ENCODE measurements around the gene TMEM132D.

The TMEM132D gene

DNA sequence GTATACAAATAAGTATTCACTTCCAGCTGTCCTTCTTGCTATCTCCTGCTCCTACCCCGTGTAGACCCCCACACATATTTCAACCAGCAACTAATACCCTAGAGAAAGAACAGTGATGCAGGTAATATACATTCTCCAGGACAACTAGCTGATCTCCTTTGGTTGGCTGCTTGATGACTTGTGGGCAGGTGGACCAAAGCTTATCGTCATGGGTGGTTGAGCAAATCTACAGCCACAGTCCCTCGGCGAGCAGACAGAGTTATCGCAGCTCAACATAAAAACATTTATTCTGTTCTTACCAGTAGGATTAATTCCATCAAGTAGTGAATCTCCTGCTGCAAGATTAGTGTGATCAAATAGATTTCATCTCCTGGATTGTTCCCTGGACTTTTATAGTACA, 314.3 kb downstream of the TMEM132D start:
- Histone ChIP-seq H3K27me3 (ENCODE audit: low read length) (no peaks in the 10 kb centered on the region), H4K20me1 (ENCODE audit: low read depth, low read length) (no peaks in the 10 kb centered on the region), H3K9me2 (replicated peaks; ENCODE audit: insufficient read depth, low read length) (no peaks in the 10 kb centered on the region), H3K79me2 (ENCODE audit: insufficient read depth, low read length) (no peaks in the 10 kb centered on the region), H3K36me3 (ENCODE audit: low read length) (no peaks in the 10 kb centered on the region), H2AFZ (ENCODE audit: low read depth, low read length, severe bottlenecking) (no peak overlapping the region), H3F3A (ENCODE audit: insufficient read depth) (no peaks in the 10 kb centered on the region), H3K9ac (ENCODE audit: low read length) (no peak overlapping the region), H3K4me2 (ENCODE audit: low read depth, low read length, poor library complexity, severe bottlenecking) (no peak overlapping the region), H3K27ac (ENCODE audit: low read depth, low read length) (no peak overlapping the region), H3K4me3 (ENCODE audit: insufficient read depth, low read length, poor library complexity, severe bottlenecking) (no peak overlapping the region), H3K9me3 (ENCODE audit: insufficient read depth, low read length) (no peaks in the 10 kb centered on the region)
- TF ChIP-seq, protein P1, sequence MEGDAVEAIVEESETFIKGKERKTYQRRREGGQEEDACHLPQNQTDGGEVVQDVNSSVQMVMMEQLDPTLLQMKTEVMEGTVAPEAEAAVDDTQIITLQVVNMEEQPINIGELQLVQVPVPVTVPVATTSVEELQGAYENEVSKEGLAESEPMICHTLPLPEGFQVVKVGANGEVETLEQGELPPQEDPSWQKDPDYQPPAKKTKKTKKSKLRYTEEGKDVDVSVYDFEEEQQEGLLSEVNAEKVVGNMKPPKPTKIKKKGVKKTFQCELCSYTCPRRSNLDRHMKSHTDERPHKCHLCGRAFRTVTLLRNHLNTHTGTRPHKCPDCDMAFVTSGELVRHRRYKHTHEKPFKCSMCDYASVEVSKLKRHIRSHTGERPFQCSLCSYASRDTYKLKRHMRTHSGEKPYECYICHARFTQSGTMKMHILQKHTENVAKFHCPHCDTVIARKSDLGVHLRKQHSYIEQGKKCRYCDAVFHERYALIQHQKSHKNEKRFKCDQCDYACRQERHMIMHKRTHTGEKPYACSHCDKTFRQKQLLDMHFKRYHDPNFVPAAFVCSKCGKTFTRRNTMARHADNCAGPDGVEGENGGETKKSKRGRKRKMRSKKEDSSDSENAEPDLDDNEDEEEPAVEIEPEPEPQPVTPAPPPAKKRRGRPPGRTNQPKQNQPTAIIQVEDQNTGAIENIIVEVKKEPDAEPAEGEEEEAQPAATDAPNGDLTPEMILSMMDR (IDR thresholded peaks at IDR 0.05; ENCODE audit: insufficient read depth, low read length, poor library complexity, severe bottlenecking), result no peak
- no peak for TF ChIP-seq EZH2phosphoT487 (conservative IDR thresholded peaks at IDR 0.05; ENCODE audit: low read length)

DNA sequence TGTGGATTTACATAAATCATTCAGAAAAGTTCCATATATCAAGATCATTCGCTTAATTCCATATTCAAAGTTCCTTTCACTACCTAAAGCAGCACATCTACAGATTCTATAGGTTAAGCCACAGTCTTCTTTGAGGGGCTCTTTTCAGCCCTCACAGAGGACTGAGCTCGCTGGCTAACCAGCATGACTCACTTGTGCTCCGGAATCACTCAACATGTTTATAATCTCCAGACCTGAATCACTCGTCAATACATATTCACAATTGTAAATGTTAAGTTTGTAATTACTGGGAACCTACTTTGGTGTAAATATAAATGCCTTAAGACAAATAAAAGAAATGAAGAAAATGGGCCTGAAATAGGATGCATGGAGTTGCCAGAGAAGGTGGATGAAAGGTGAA, 315.7 kb downstream of the TMEM132D start:
- Histone ChIP-seq H3K27me3 (ENCODE audit: low read length) (no peaks in the 10 kb centered on the region), H3K36me3 (ENCODE audit: low read length) (no peaks in the 10 kb centered on the region), H3K27ac (ENCODE audit: low read depth, low read length) (no peak overlapping the region), H4K20me1 (ENCODE audit: low read depth, low read length) (no peaks in the 10 kb centered on the region), H3K9me3 (ENCODE audit: insufficient read depth, low read length) (no peaks in the 10 kb centered on the region), H3F3A (ENCODE audit: insufficient read depth) (no peaks in the 10 kb centered on the region), H3K9me2 (replicated peaks; ENCODE audit: insufficient read depth, low read length) (no peaks in the 10 kb centered on the region), H3K79me2 (ENCODE audit: insufficient read depth, low read length) (no peaks in the 10 kb centered on the region), H3K4me2 (ENCODE audit: low read depth, low read length, poor library complexity, severe bottlenecking) (no peak overlapping the region), H2AFZ (ENCODE audit: low read depth, low read length, severe bottlenecking) (no peak overlapping the region), H3K4me3 (ENCODE audit: insufficient read depth, low read length, poor library complexity, severe bottlenecking) (no peak overlapping the region), H3K9ac (ENCODE audit: low read length) (no peak overlapping the region)
- TF ChIP-seq, protein P1 (IDR thresholded peaks at IDR 0.05; ENCODE audit: insufficient read depth, low read length, poor library complexity, severe bottlenecking), result no peak
- no peak for TF ChIP-seq EZH2phosphoT487 (conservative IDR thresholded peaks at IDR 0.05; ENCODE audit: low read length)

DNA sequence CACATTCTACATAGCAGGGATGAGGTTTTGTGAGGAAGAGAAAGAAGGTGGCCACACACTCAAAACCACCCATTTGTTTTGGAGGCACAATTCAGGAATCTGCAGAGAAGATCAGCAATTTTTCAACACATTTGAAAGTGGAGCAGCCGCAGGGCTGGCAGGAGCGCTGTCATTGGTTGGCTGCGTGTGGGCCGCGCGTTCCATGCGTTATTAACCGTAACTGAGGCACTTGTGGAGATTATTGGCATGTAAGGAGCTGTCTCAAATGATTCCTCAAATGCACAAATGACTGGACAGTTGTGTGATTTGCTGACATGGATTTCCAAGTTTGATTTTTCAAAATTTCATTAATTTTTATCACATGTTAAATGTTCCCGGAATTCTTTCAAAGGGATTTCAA, 318.5 kb downstream of the TMEM132D start:
- H3K4me2 ChIP-seq (ENCODE audit: low read depth, low read length, poor library complexity, severe bottlenecking), result no peak overlapping the region
- no peak overlapping the region for H3K4me3 ChIP-seq (ENCODE audit: insufficient read depth, low read length, poor library complexity, severe bottlenecking)
- H3K36me3 ChIP-seq (ENCODE audit: low read length), result no peaks in the 10 kb centered on the region
- H3F3A ChIP-seq (ENCODE audit: insufficient read depth), result no peaks in the 10 kb centered on the region
- no peaks in the 10 kb centered on the region for H3K79me2 ChIP-seq (ENCODE audit: insufficient read depth, low read length)
- TF ChIP-seq, protein P1 (IDR thresholded peaks at IDR 0.05; ENCODE audit: insufficient read depth, low read length, poor library complexity, severe bottlenecking), result no peak
- TF ChIP-seq EZH2phosphoT487 (conservative IDR thresholded peaks at IDR 0.05; ENCODE audit: low read length), result no peak
- no peak overlapping the region for H2AFZ ChIP-seq (ENCODE audit: low read depth, low read length, severe bottlenecking)
- no peaks in the 10 kb centered on the region for H4K20me1 ChIP-seq (ENCODE audit: low read depth, low read length)
- no peak overlapping the region for H3K27ac ChIP-seq (ENCODE audit: low read depth, low read length)
- H3K27me3 ChIP-seq (ENCODE audit: low read length), result no peaks in the 10 kb centered on the region
- no peaks in the 10 kb centered on the region for H3K9me2 ChIP-seq (replicated peaks; ENCODE audit: insufficient read depth, low read length)
- no peaks in the 10 kb centered on the region for H3K9me3 ChIP-seq (ENCODE audit: insufficient read depth, low read length)
- no peak overlapping the region for H3K9ac ChIP-seq (ENCODE audit: low read length)

Data from SU-DHL-6 (cell line).